Eye (tissue), 1 donor: Measurements from ENCODE around the gene COL8A2.

Experiments
- DNase-seq: peaks from one replicate; pipeline ENCODE4 v3.0.0-alpha.2; 2015

COL8A2 gene

GRCh38 chr1:36088577-36089392 lies 36.2 kb downstream of the COL8A2 start, which contains the start of gene ADPRS:
Gene ADPRS (plus strand): TSS chr1:36088892. CDS start chr1:36088905, 13 bp downstream.
- DNase-seq, result peak; percentile 96

- DNase-seq, result no peak
Observed at GRCh38 chr1:36088265-36088576, 36.8 kb downstream of the COL8A2 start.

GRCh38 chr1:36087233-36088123 lies 37.5 kb downstream of the COL8A2 start:
- DNase-seq, result no peak

- no peak for DNase-seq
Observed at GRCh38 chr1:36086529-36087232, 38.3 kb downstream of the COL8A2 start.

- no peak for DNase-seq
Observed at GRCh38 chr1:36085686-36086526, 39.1 kb downstream of the COL8A2 start.

GRCh38 chr1:36085126-36085525 lies 39.9 kb downstream of the COL8A2 start:
- no peak for DNase-seq

- DNase-seq, result no peak
Observed at GRCh38 chr1:36084497-36085115, 40.4 kb downstream of the COL8A2 start.

- peak; percentile 96 for DNase-seq
Observed at GRCh38 chr1:36083635-36084496, 41.2 kb downstream of the COL8A2 start, which contains the start of gene TEKT2. Gene TEKT2 (plus strand): TSS chr1:36084094. CDS start chr1:36084922, 828 bp downstream.

- no peak for DNase-seq
Observed at GRCh38 chr1:36083219-36083618, 41.8 kb downstream of the COL8A2 start.

- no peak for DNase-seq
Observed at GRCh38 chr1:36081926-36082485, 43.0 kb downstream of the COL8A2 start.

- no peak for DNase-seq
Observed at GRCh38 chr1:36080801-36081200, 44.2 kb downstream of the COL8A2 start.

- DNase-seq, result no peak
Observed at GRCh38 chr1:36080236-36080635, 44.8 kb downstream of the COL8A2 start.

GRCh38 chr1:36076979-36077573 lies 47.9 kb downstream of the COL8A2 start:
- no peak for DNase-seq

- DNase-seq, result no peak
Observed at GRCh38 chr1:36070349-36070748, 54.7 kb downstream of the COL8A2 start.

- DNase-seq, result no peak
Observed at GRCh38 chr1:36068866-36069265, 56.2 kb downstream of the COL8A2 start.

GRCh38 chr1:36067871-36068270 lies 57.2 kb downstream of the COL8A2 start:
- DNase-seq, result no peak

- DNase-seq, result no peak
Observed at GRCh38 chr1:36062315-36062714, 62.7 kb downstream of the COL8A2 start.

- DNase-seq, result no peak
Observed at GRCh38 chr1:36055706-36056105, 69.3 kb downstream of the COL8A2 start.

- no peak for DNase-seq
Observed at GRCh38 chr1:36053978-36054377, 71.0 kb downstream of the COL8A2 start.

- DNase-seq, result no peak
Observed at GRCh38 chr1:36051821-36052220, 73.2 kb downstream of the COL8A2 start.
